Mucosa of descending colon (tissue), 3 donors: ENCODE measurements around the gene PAX2. TPM values are rescaled to one million over a fixed set of nuclear protein-coding genes. Genes with fewer than 3 reads are reported as not detected.

Source experiments
- ATAC-seq: fragments of 200-7000 bp; cut with Tn5 transposase; one replicate; pipeline ENCODE4 v1.9.1; 2020; ENCODE audit warnings: mild to moderate bottlenecking, moderate library complexity
- DNase-seq, 3 donors: peaks; one replicate each; pipeline ENCODE4 v3.0.0-alpha.2; 2020
- H3K36me3 ChIP-seq: fragments of 200-600 bp; one replicate; pipeline ENCODE4 v1.8.0; 2021; ENCODE audit warnings: low read depth, mild to moderate bottlenecking
- H3K4me1 ChIP-seq: fragments of 200-600 bp; one replicate; pipeline ENCODE4 v1.8.0; 2021; ENCODE audit warnings: low read depth, mild to moderate bottlenecking
- H3K4me3 ChIP-seq: fragments of 200-600 bp; one replicate; pipeline ENCODE4 v1.8.0; 2021; ENCODE audit warnings: mild to moderate bottlenecking
- H3K9me3 ChIP-seq: fragments of 200-600 bp; one replicate; pipeline ENCODE4 v1.8.0; 2021; ENCODE audit warnings: mild to moderate bottlenecking
- CTCF ChIP-seq: fragments of 200-600 bp; IDR thresholded peaks from one replicate; pipeline ENCODE4 v1.8.0; 2022; ENCODE audit warnings: antibody characterized with exemption, mild to moderate bottlenecking
- intact Hi-C, 2 donors: fragments of 100-400 bp; cut with DNase I in 1 of 2; cut with micrococcal nuclease in 1 of 2; formaldehyde crosslinking; loops; one replicate each; pipeline versions ENCODE4 v1.11.0 to v1.11.1; 2022; cut with DNase I, micrococcal nuclease
- total RNA-seq, 3 donors: library from RNA; stranded (reverse); fragmentation: NEBNext Ultra II Directional in 2 of 3; extraction: Animal tissue kit (Norgen Biotek cat#: 25700) in 2 of 3; gene quantifications; one replicate each; pipeline versions ENCODE4 v1.2.1 to v1.2.4, GENCODE V29; 2021 to 2023
- donor health status: DM: no; HTN: no; CAD: no; lungs with moderate emphysema.
- donor health status: DM: no; HTN: no; CAD: no.
- donor health status: DM: no; HTN: yes; CAD: no.

PAX2 gene
- total RNA-seq, 3 donors from 2014 or later = not detected

DNA sequence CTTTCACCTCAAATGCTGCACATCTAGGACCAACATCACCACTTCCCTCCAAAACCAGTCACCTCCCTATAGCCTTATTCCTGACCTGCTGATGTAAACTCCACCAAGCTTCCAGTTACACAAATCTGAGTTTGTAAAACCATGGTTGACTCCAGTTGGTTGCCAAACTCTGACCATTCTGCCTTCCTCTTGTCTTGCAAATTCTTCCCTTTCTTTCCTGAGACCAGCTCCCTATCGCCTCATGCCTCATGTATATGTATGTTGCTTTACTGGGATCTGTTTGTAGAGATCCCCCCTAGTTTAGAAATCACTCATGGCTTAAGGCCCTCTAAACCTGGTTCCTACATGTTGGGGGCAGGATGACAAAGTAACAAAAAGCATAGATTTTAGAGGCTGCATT lies 31.3 kb downstream of the PAX2 start:
- intact Hi-C loops = no loop called here
- no peaks in the 10 kb centered on the region for H3K36me3 ChIP-seq
- H3K9me3 ChIP-seq = no peaks in the 10 kb centered on the region
- no peaks in the 10 kb centered on the region for H3K4me1 ChIP-seq
- no peak for DNase-seq
- no peak for ATAC-seq
- no peak for TF ChIP-seq CTCF
- no peak overlapping the region for H3K4me3 ChIP-seq

GRCh38 chr10:100779329-100779728 lies 33.9 kb downstream of the PAX2 start:
- TF ChIP-seq CTCF = no peak
- intact Hi-C loops = no loop called here
- Histone ChIP-seq H3K4me3 (no peak overlapping the region), H3K4me1 (no peaks in the 10 kb centered on the region), H3K9me3 (no peaks in the 10 kb centered on the region), H3K36me3 (no peaks in the 10 kb centered on the region)
- DNase-seq (no peak), ATAC-seq (no peak)

DNA sequence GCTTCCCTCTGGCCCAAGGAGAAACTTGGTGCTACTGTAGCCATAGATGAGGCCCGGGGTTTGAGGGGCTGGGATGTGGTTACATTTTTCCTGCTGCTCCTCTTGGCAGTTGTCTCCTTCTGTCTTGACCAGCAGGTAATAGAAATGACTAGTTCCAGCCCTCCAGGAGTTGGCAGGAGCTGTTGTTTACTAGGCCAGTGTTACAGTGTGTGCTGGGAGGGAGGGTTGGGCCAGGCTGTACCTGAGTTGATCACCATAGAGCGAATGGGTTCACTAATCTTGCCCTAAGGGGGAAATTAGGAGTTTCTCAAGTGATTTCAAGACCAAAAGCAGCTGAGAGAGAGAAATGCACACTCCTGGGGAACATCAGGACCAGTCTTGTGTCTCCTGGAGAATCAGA lies 34.9 kb downstream of the PAX2 start:
- no peak for ATAC-seq
- no peak overlapping the region for H3K4me3 ChIP-seq

DNA sequence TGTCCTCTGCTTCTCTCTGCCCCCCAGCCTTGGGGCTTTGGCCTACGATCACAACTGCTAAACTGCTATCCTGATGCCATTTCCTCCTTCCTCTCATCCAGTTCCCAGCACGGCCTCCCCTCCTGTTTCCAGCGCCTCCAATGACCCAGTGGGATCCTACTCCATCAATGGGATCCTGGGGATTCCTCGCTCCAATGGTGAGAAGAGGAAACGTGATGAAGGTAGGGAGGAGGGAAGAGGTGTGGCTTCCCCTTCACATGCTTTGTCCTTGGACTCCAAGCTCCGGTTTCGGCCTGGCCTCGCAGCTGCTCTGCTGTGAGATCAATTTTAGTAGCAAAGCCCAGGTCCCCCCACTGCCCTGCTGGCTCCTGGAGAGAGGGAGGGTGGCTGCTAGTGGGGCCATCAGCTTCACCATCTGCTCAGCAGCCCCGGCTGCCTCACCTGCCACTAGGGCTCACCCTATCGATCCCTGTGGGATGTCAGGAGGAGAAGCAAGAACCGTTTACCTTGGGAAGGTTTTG lies 35.8 kb downstream of the PAX2 start:
- TF ChIP-seq CTCF = no peak
- Histone ChIP-seq H3K36me3 (no peaks in the 10 kb centered on the region), H3K4me3 (no peak overlapping the region), H3K4me1 (no peaks in the 10 kb centered on the region), H3K9me3 (no peaks in the 10 kb centered on the region)
- DNase-seq (no peak), ATAC-seq (no peak)
- intact Hi-C loops = no loop called here

More for the DNA sequence above, 34.9 kb downstream of the PAX2 start:
- Histone ChIP-seq H3K4me1 (no peaks in the 10 kb centered on the region), H3K36me3 (no peaks in the 10 kb centered on the region), H3K9me3 (no peaks in the 10 kb centered on the region)
- TF ChIP-seq CTCF = no peak
- intact Hi-C loops = no loop called here
- no peak for DNase-seq

GRCh38 chr10:100782461-100783244 lies 37.3 kb downstream of the PAX2 start:
- ATAC-seq = no peak
- Histone ChIP-seq H3K36me3 (no peaks in the 10 kb centered on the region), H3K9me3 (no peaks in the 10 kb centered on the region), H3K4me1 (no peaks in the 10 kb centered on the region), H3K4me3 (no peak overlapping the region)
- intact Hi-C loops = no loop called here
- no peak for TF ChIP-seq CTCF
- DNase-seq = no peak
